Sigmoid colon (tissue), 4 donors: ENCODE data around the gene ZBTB3.

Experiments
- EP300 ChIP-seq, 4 donors: sonication (generic); formaldehyde crosslinking; IDR thresholded peaks; one replicate each; pipeline ENCODE4 v1.6.1; 2017; ENCODE audit warnings: antibody characterized with exemption in 4 of 4
- POLR2A ChIP-seq, 2 donors: fragments of 450-650 bp; IDR thresholded peaks; one replicate each; pipeline ENCODE4 v1.6.1; 2016; ENCODE audit warnings: antibody characterized with exemption in 2 of 2, mild to moderate bottlenecking in 2 of 2, moderate library complexity in 2 of 2
- POLR2AphosphoS5 ChIP-seq, 4 donors: sonication (generic); formaldehyde crosslinking; IDR thresholded peaks; one replicate each; pipeline ENCODE4 v1.6.1; 2017; ENCODE audit warnings: antibody characterized with exemption in 4 of 4
- TF ChIP-seq, protein P1 (sequence below), 4 experiments: fragments of 450-650 bp in 3 of 4; fragments of 200-600 bp in 1 of 4; IDR thresholded peaks; one replicate each; pipeline ENCODE4 v1.5.1; 2016 to 2019; ENCODE audit warnings: antibody characterized with exemption in 4 of 4, mild to moderate bottlenecking in 3 of 4, moderate library complexity in 2 of 4

DNA sequence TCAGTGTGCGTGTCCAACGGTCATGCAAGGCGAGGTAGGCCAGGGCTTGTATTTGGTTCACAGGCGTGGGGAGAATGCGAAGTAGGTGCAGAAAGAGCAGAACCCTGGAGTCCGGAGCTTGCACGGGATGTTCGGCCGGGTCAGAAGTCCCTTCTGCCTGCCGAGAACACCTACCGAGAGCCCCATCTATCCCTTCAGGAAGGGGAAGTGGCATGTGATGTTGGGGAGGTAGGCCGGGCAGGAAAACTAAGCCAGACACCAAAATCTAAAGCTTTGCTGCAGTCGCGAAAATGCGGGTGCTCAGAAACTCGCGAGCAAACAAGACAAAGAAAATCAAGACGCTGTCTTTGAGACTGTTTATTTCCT, 16.8 kb upstream of the ZBTB3 start:
- no peak for TF ChIP-seq POLR2AphosphoS5 (IDR thresholded peaks at IDR 0.05)
- TF ChIP-seq POLR2A (IDR thresholded peaks at IDR 0.05), result no peak
- no peak for TF ChIP-seq EP300 (IDR thresholded peaks at IDR 0.05)
- TF ChIP-seq, protein P1, sequence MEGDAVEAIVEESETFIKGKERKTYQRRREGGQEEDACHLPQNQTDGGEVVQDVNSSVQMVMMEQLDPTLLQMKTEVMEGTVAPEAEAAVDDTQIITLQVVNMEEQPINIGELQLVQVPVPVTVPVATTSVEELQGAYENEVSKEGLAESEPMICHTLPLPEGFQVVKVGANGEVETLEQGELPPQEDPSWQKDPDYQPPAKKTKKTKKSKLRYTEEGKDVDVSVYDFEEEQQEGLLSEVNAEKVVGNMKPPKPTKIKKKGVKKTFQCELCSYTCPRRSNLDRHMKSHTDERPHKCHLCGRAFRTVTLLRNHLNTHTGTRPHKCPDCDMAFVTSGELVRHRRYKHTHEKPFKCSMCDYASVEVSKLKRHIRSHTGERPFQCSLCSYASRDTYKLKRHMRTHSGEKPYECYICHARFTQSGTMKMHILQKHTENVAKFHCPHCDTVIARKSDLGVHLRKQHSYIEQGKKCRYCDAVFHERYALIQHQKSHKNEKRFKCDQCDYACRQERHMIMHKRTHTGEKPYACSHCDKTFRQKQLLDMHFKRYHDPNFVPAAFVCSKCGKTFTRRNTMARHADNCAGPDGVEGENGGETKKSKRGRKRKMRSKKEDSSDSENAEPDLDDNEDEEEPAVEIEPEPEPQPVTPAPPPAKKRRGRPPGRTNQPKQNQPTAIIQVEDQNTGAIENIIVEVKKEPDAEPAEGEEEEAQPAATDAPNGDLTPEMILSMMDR (IDR thresholded peaks at IDR 0.05), result no peak
